ENCODE results near the gene PLEKHM1. TPM values are rescaled to one million over a fixed set of nuclear protein-coding genes. Genes with fewer than 3 reads are reported as not detected.

PLEKHM1 gene
- total and polyA plus RNA-seq, 2 of the 4 experiments (the other 2 are of a cell fraction) = 4.7 to 16.4 TPM

GRCh38 chr17:45451131-45451530 is 39.4 kb downstream of the PLEKHM1 start:
- TF ChIP-seq CEBPB (IDR thresholded peaks at IDR 0.05; ENCODE audit: low read depth, low read length) (no peak), MAFK (IDR thresholded peaks at IDR 0.05; ENCODE audit: low read depth, low read length) (no peak), BHLHE40 (IDR thresholded peaks at IDR 0.05; ENCODE audit: low read depth, low read length) (no peak), NFE2L2 (IDR thresholded peaks at IDR 0.05; ENCODE audit: low read depth, low read length) (no peak), FOS (IDR thresholded peaks at IDR 0.05; ENCODE audit: low read depth, low read length) (no peak), MAZ (IDR thresholded peaks at IDR 0.05; ENCODE audit: borderline replicate concordance, low read depth, low read length) (no peak), RCOR1 (IDR thresholded peaks at IDR 0.05; ENCODE audit: insufficient replicate concordance, low read length) (no peak), SMC3 (IDR thresholded peaks at IDR 0.05; ENCODE audit: low read depth, low read length) (no peak), USF2 (IDR thresholded peaks at IDR 0.05; ENCODE audit: low read depth, low read length) (no peak), CTCF (conservative IDR thresholded peaks at IDR 0.05; ENCODE audit: low read depth, low read length) (no peak), CHD1 (IDR thresholded peaks at IDR 0.05; ENCODE audit: low read depth, low read length) (no peak), MXI1 (IDR thresholded peaks at IDR 0.05; ENCODE audit: borderline replicate concordance, low read depth, low read length) (no peak), ELK1 (IDR thresholded peaks at IDR 0.05; ENCODE audit: borderline replicate concordance, low read depth, low read length) (no peak), POLR2A (IDR thresholded peaks at IDR 0.05; ENCODE audit: low read depth, low read length) (no peak), RFX5 (IDR thresholded peaks at IDR 0.05; ENCODE audit: low read depth, low read length) (no peak), RAD21 (IDR thresholded peaks at IDR 0.05; ENCODE audit: low read length) (no peak)
- dilution Hi-C loops (cut with HindIII; ENCODE audit: low sequenced_read_pairs, unreplicated experiment) = no loop called here
- no peak for ATAC-seq (ENCODE audit: low read depth)
- peaks cover 16% of the 10 kb centered on the region; the same call in 1 of the 2 replicates for H3K36me3 ChIP-seq (ENCODE audit: control insufficient read depth, insufficient read depth, low read length)
- no peaks in the 10 kb centered on the region for H3K4me1 ChIP-seq (ENCODE audit: control insufficient read depth, insufficient read depth, low read length)
- no peaks in the 10 kb centered on the region for H3K9me3 ChIP-seq (ENCODE audit: control insufficient read depth, insufficient read depth, low read length)
- H2AK9ac ChIP-seq (replicated peaks; ENCODE audit: low read depth, low read length, poor library complexity) = no peak overlapping the region
- no peak overlapping the region for H4K8ac ChIP-seq (ENCODE audit: low read depth in 2 of 2, low read length in 2 of 2)
- no peak overlapping the region for H3K9ac ChIP-seq (ENCODE audit: low read depth, low read length)
- no peaks in the 10 kb centered on the region for H4K20me1 ChIP-seq (ENCODE audit: insufficient read depth, low read length)
- H2AFZ ChIP-seq (replicated peaks; ENCODE audit: low read length, poor library complexity) = no peak overlapping the region
- DNase-seq = no peak
- H3K14ac ChIP-seq (replicated peaks; ENCODE audit: low read depth, low read length) = no peak overlapping the region
- peaks cover 0 to 4% of the 10 kb centered on the region in 2 experiments; a peak in 1 of 4 replicates for H3K79me1 ChIP-seq (ENCODE audit: low read depth in 1 of 2, low read length in 2 of 2)
- CTCF ChIA-PET = no interaction called here
- no peak overlapping the region for H4K5ac ChIP-seq (ENCODE audit: low read depth, low read length)
- no peak overlapping the region for H3K4ac ChIP-seq (ENCODE audit: low read depth, low read length)
- H3K4me2 ChIP-seq (ENCODE audit: low read depth, low read length) = no peak overlapping the region
- no peak overlapping the region for H2BK5ac ChIP-seq (ENCODE audit: low read depth, low read length, poor library complexity, severe bottlenecking)
- intact Hi-C loops (cut with micrococcal nuclease) = no loop called here
- WGBS, 2 experiments (ENCODE audit: extremely low coverage in 2 of 2, insufficient read length in 1 of 2) = 89% methylated on average over 3 of the region's 8 CpGs; no CpG with 5 or more reads in 1 of the 2 experiments
- no peak overlapping the region for H3K4me3 ChIP-seq (ENCODE audit: insufficient read depth, low read depth, low read length)
- H2AK5ac ChIP-seq (ENCODE audit: low read depth, low read length) = no peak overlapping the region
- POLR2A ChIA-PET (ENCODE audit: unreplicated experiment) = no interaction called here
- no TSS peak for BruUV-seq (replicated peaks)
- H3K18ac ChIP-seq (ENCODE audit: low read depth, low read length) = no peak overlapping the region
- H3K9me1 ChIP-seq (ENCODE audit: insufficient read depth, low read length) = peaks cover 5% of the 10 kb centered on the region; the same call in 1 of the 2 replicates
- H4K91ac ChIP-seq (ENCODE audit: insufficient read depth, low read depth, low read length) = no peak overlapping the region
- no peak overlapping the region for H3K56ac ChIP-seq (ENCODE audit: extremely low read depth, insufficient read depth, low read length)
- in situ Hi-C loops (cut with MboI; ENCODE audit: low sequenced_read_pairs) = no loop called here
- no peak overlapping the region for H3K27ac ChIP-seq (ENCODE audit: insufficient read depth, low read length)
- H2BK20ac ChIP-seq (ENCODE audit: low read depth, low read length) = no peak overlapping the region
- no peak overlapping the region for H2BK15ac ChIP-seq (ENCODE audit: low read depth, low read length)
- H3K27me3 ChIP-seq (ENCODE audit: control insufficient read depth, insufficient read depth, low read length) = no peaks in the 10 kb centered on the region
- H2BK120ac ChIP-seq (ENCODE audit: low read depth, low read length) = no peak overlapping the region
- H3K23ac ChIP-seq (ENCODE audit: low read depth, low read length) = no peak overlapping the region
